GM23248 (cell line): Measurements from ENCODE around the gene GARRE1. TPM values are rescaled to one million over a fixed set of nuclear protein-coding genes. Genes with fewer than 3 reads are reported as not detected.
"Not testable (repeated sequence)": the region's sequence is repeated elsewhere in the genome, so short reads cannot be mapped to it uniquely, and the experiment has no call there.

Experiments used
- DNase-seq: peaks from one replicate; pipeline ENCODE4 v3.0.0-alpha.2; 2015
- H2AFZ ChIP-seq: fragments of 200-600 bp; sonication (generic); 2 replicates; pipeline ENCODE4 v1.6.1; 2016; ENCODE audit warnings: antibody characterized with exemption
- H3F3A ChIP-seq: fragments of 200-600 bp; sonication (generic); 2 replicates; pipeline ENCODE4 v1.6.1; 2016; ENCODE audit warnings: mild to moderate bottlenecking, antibody characterized with exemption, mixed run types; ENCODE audit not compliant: insufficient read depth
- H3K27ac ChIP-seq: fragments of 200-600 bp; sonication (generic); 2 replicates; pipeline ENCODE4 v1.5.1; 2016; ENCODE audit warnings: mild to moderate bottlenecking
- H3K27me3 ChIP-seq: fragments of 200-600 bp; sonication (generic); replicated peaks from 2 replicates; pipeline ENCODE4 v1.6.1; 2016; ENCODE audit warnings: mild to moderate bottlenecking; ENCODE audit not compliant: insufficient read depth
- H3K36me3 ChIP-seq: fragments of 200-600 bp; sonication (generic); 2 replicates; pipeline ENCODE4 v1.6.1; 2016; ENCODE audit warnings: low read depth, mild to moderate bottlenecking
- H3K4me1 ChIP-seq: fragments of 200-600 bp; sonication (generic); 2 replicates; pipeline ENCODE4 v1.6.1; 2016; ENCODE audit warnings: mild to moderate bottlenecking; ENCODE audit not compliant: insufficient read depth
- H3K4me2 ChIP-seq: fragments of 200-600 bp; sonication (generic); one replicate; pipeline ENCODE4 v1.6.1; 2016; ENCODE audit warnings: mild to moderate bottlenecking; ENCODE audit not compliant: unreplicated experiment
- H3K4me3 ChIP-seq: fragments of 200-600 bp; sonication (generic); 2 replicates; pipeline ENCODE4 v1.5.1; 2016; ENCODE audit warnings: mild to moderate bottlenecking
- H3K79me2 ChIP-seq: fragments of 200-600 bp; sonication (generic); 2 replicates; pipeline ENCODE4 v1.6.1; 2016; ENCODE audit warnings: mild to moderate bottlenecking; ENCODE audit not compliant: insufficient read depth
- H3K9ac ChIP-seq: fragments of 200-600 bp; sonication (generic); 2 replicates; pipeline ENCODE4 v1.6.1; 2016; ENCODE audit warnings: mild to moderate bottlenecking
- H3K9me2 ChIP-seq: fragments of 200-600 bp; sonication (generic); 2 replicates; pipeline ENCODE4 v1.6.1; 2016; ENCODE audit warnings: mixed run types, mild to moderate bottlenecking, moderate library complexity; ENCODE audit not compliant: insufficient read depth
- H3K9me3 ChIP-seq: fragments of 200-600 bp; sonication (generic); one replicate; pipeline ENCODE4 v1.6.1; 2017; ENCODE audit warnings: low read depth
- H4K20me1 ChIP-seq: fragments of 200-600 bp; sonication (generic); 2 replicates; pipeline ENCODE4 v1.6.0; 2016; ENCODE audit not compliant: insufficient read depth
- EZH2 ChIP-seq: fragments of 200-600 bp; sonication (generic); IDR thresholded peaks from 2 replicates; pipeline ENCODE4 v1.6.1; 2018; ENCODE audit warnings: antibody characterized with exemption, mild to moderate bottlenecking; ENCODE audit not compliant: insufficient read depth, poor library complexity, severe bottlenecking
- EZH2phosphoT487 ChIP-seq: fragments of 200-600 bp; sonication (generic); IDR thresholded peaks from 2 replicates; pipeline ENCODE4 v1.6.1; 2018; ENCODE audit warnings: antibody characterized with exemption, moderate library complexity, mild to moderate bottlenecking, low read depth; ENCODE audit not compliant: insufficient read depth
- WGBS, 2 experiments: methylation state at CpG; one replicate each; pipeline ENCODE4 v1.1.6; 2015 to 2017; ENCODE audit warnings: low lambda C conversion rate in 2 of 2, low coverage in 1 of 2; ENCODE audit errors: missing lambda C conversion rate in 2 of 2; 5-methylcytosine and 5-hydroxymethylcytosine counted together
- in situ Hi-C: fragments of 300-500 bp; cut with MboI; formaldehyde crosslinking; loops from 2 replicates; pipeline ENCODE4 v1.15.0; 2020
- polyA plus RNA-seq: library from polyadenylated mRNA; unstranded; fragments of >200 nt; fragmentation: Nextera tagmentation; extraction: Ambion mirVana; gene quantifications from 2 replicates; pipeline ENCODE4 v1.2.1, GENCODE V29; 2016
- total RNA-seq: library from RNA; depleted of rRNA; stranded (reverse); fragments of >200 nt; shearing (Covaris generic); gene quantifications from 2 replicates; pipeline ENCODE4 v1.2.3, GENCODE V29; 2014

GARRE1 gene
- total and polyA plus RNA-seq, 2 experiments from 2014 or later: 12.1 to 19.0 TPM

GRCh38 chr19:34213283-34213682 lies 41.1 kb upstream of the GARRE1 start:
- H3K27ac ChIP-seq: no peak overlapping the region
- H3K4me1 ChIP-seq: peaks cover 8% of the 10 kb centered on the region
- DNase-seq: no peak
- no peak overlapping the region for H3K9ac ChIP-seq
- in situ Hi-C loops: no loop called here
- H3F3A ChIP-seq: peaks cover 22% of the 10 kb centered on the region
- WGBS, 2 experiments: 58 to 62% methylated on average over 2 of the region's 2 CpGs
- H3K79me2 ChIP-seq: peaks cover 58% of the 10 kb centered on the region
- H2AFZ ChIP-seq: no peak overlapping the region
- no peaks in the 10 kb centered on the region for H3K9me2 ChIP-seq
- H3K4me3 ChIP-seq: no peak overlapping the region
- H3K36me3 ChIP-seq: peaks cover 53% of the 10 kb centered on the region
- H3K4me2 ChIP-seq: no peak overlapping the region
- TF ChIP-seq EZH2 (no peak), EZH2phosphoT487 (no peak)
- H3K27me3 ChIP-seq: no peaks in the 10 kb centered on the region
- H3K9me3 ChIP-seq: no peaks in the 10 kb centered on the region
- H4K20me1 ChIP-seq: 0 out of 2 replicates have a peak, but pooled peaks cover under 1% of the 10 kb centered on the region

GRCh38 chr19:34214040-34214439 lies 40.3 kb upstream of the GARRE1 start:
- Histone ChIP-seq H3K9me3 (no peaks in the 10 kb centered on the region), H3K79me2 (peaks cover 51% of the 10 kb centered on the region), H3K27ac (no peak overlapping the region), H3F3A (peaks cover 29% of the 10 kb centered on the region), H3K27me3 (no peaks in the 10 kb centered on the region), H4K20me1 (0 out of 2 replicates have a peak, but pooled peaks cover 6% of the 10 kb centered on the region), H3K4me3 (no peak overlapping the region), H2AFZ (no peak overlapping the region), H3K4me2 (no peak overlapping the region), H3K4me1 (peaks cover 14% of the 10 kb centered on the region), H3K9me2 (no peaks in the 10 kb centered on the region), H3K36me3 (peaks cover 50% of the 10 kb centered on the region), H3K9ac (no peak overlapping the region)
- TF ChIP-seq EZH2 (no peak), EZH2phosphoT487 (no peak)
- 98 to 100% methylated on average over 4 of the region's 4 CpGs for WGBS, 2 experiments
- in situ Hi-C loops: no loop called here
- no peak for DNase-seq

GRCh38 chr19:34215006-34215665 lies 39.2 kb upstream of the GARRE1 start:
- Histone ChIP-seq H3K9me2 (no peaks in the 10 kb centered on the region), H3K36me3 (peaks cover 49% of the 10 kb centered on the region), H3K9ac (no peak overlapping the region), H2AFZ (no peak overlapping the region), H3K4me2 (no peak overlapping the region), H3K9me3 (no peaks in the 10 kb centered on the region), H3K79me2 (peaks cover 45% of the 10 kb centered on the region), H3K27me3 (no peaks in the 10 kb centered on the region), H3K4me1 (peaks cover 14% of the 10 kb centered on the region), H4K20me1 (peaks cover 12% of the 10 kb centered on the region; the same call in 1 of the 2 replicates), H3K27ac (no peak overlapping the region), H3F3A (peaks cover 37% of the 10 kb centered on the region), H3K4me3 (no peak overlapping the region)
- in situ Hi-C loops: no loop called here
- WGBS, 2 experiments: 96 to 100% methylated on average over 3 of the region's 3 CpGs
- no peak for TF ChIP-seq EZH2
- TF ChIP-seq EZH2phosphoT487: no peak
- no peak for DNase-seq

- Histone ChIP-seq H3K4me1 (peaks cover 14% of the 10 kb centered on the region), H4K20me1 (peaks cover 13% of the 10 kb centered on the region; the same call in 1 of the 2 replicates), H3K9ac (no peak overlapping the region), H2AFZ (no peak overlapping the region), H3K9me2 (no peaks in the 10 kb centered on the region), H3K4me3 (no peak overlapping the region), H3K27me3 (no peaks in the 10 kb centered on the region), H3K4me2 (no peak overlapping the region), H3K27ac (no peak overlapping the region), H3K9me3 (no peaks in the 10 kb centered on the region), H3K36me3 (peaks cover 46% of the 10 kb centered on the region), H3K79me2 (peaks cover 41% of the 10 kb centered on the region), H3F3A (peaks cover 37% of the 10 kb centered on the region)
- TF ChIP-seq EZH2 (no peak), EZH2phosphoT487 (no peak)
- DNase-seq: no peak
- WGBS, 2 experiments: 95 to 99% methylated on average over 3 of the region's 3 CpGs
- in situ Hi-C loops: no loop called here
These were observed 38.7 kb upstream of the GARRE1 start for GRCh38 chr19:34215666-34216038.

- H3K79me2 ChIP-seq: peaks cover 42% of the 10 kb centered on the region
- H3K4me1 ChIP-seq: peaks cover 15% of the 10 kb centered on the region
- H3K27ac ChIP-seq, DNase-seq, H3K9me3 ChIP-seq, H3K4me3 ChIP-seq, H3K27me3 ChIP-seq, H2AFZ ChIP-seq, H3K4me2 ChIP-seq, H3K9me2 ChIP-seq, H3K9ac ChIP-seq, in situ Hi-C loops: not testable (repeated sequence)
- 92% methylated on average over 14 of the region's 14 CpGs for WGBS, 2 experiments
- peaks cover 37% of the 10 kb centered on the region for H3F3A ChIP-seq
- H4K20me1 ChIP-seq: peaks cover 15% of the 10 kb centered on the region; the same call in 1 of the 2 replicates
- H3K36me3 ChIP-seq: peaks cover 44% of the 10 kb centered on the region
These were observed 37.6 kb upstream of the GARRE1 start for GRCh38 chr19:34216745-34217219.
